ENCODE measurements around the gene TAOK3.
"Not testable (repeated sequence)": the region's sequence is repeated elsewhere in the genome, so short reads cannot be mapped to it uniquely, and the experiment has no call there.

TAOK3 gene

DNA sequence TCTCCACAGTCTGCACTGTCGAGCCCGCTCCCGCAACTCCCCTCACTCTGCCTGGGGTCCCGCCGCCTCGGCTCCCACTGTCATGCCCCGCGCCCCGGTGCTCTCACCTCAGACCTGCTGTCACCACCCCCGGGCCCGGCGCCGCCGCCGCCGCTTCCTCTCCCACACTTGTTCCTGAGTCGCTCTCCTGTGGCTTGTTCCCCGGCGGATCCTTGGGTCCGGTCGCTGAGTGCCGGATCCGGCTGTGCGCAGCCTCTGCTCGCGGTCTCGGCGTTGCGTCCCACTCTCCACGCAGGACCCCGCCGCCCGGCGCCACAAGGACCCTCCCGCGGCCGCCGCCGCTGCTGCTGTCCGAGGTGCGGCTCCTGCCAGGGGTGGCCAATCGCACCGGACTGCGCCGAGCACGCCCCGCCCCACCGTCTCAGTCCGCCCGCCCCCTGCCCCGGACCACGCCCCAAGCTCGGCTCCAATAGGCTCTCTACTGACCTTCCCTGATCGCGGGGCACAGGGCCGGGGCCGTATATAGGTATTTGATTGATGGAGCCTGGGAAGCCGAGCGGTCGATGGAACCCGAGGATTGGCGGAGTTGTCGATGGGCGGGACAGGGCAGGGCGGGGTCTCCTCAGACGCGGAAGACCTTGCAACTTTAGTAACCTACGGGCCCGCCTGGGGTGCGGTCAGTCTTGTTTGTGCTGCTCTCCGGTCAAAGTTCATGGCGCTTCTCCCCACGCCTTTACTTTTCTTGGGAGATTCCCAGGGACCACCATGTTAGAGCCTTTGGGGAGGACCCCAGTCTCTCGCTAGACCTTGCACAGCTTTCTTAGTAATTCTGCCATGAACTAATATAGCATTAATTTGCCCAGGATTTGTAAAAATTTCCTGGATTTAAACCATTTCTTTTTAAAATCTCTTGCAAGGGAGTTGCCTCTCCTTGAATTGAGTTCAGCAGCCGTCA is at the start of gene TAOK3:
TAOK3 (minus strand) TSS at position 367 of the 955 bp plus-strand sequence. CDS start 117,340 bp downstream, outside the sequence.
- peak; percentile 98 for DNase-seq

DNA sequence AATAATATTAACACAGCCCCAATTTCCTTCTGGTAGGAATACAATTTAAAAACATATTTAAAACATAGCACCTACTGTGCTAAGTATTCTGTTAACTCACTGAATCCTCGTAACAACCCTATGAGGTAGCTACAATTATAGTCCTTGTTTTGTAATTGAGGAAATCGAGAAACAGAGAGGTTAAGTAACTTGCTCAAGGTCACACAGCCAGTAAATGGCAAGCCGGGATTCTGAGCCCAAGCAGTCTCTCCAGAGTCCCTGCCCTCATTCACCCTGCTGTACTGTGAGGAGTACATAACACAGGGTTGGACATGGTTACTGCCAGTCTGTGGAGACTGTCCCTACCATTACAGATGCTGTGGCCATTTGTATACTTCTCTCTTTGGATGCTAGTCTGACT is 48.0 kb upstream of the TAOK3 start:
- no peak for DNase-seq

DNA sequence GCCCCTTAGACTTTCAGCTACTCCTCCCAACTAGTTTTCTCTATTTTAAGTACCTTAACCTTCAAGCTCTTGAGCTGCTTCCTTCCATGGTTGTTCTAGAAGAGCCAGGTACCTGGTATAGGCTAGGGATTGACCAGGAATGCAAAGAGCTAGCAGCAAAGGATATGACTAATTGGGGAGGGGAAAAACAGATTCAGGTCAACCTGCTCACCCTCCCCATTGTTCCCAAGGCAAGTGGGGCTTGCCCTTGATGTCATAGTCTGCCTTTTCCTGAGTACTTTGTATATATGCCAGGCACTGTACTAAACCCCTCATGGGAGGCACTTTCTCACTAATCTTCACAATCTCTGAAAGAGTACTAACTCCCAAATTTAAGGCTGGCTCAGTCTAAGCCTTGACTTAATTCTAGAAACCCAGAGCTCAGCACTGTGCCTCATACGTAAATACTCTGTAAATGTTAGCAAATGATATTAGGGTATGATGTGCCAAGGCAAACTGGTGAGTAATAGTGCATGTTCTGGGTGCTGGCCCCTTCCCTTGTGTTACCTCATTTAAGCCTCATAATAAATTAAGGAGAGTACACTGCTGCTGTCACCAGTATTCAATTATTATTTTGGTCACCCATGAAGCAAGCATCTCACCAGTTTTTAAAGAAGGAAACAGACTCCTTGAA is 45.8 kb upstream of the TAOK3 start:
- DNase-seq: no peak

DNA sequence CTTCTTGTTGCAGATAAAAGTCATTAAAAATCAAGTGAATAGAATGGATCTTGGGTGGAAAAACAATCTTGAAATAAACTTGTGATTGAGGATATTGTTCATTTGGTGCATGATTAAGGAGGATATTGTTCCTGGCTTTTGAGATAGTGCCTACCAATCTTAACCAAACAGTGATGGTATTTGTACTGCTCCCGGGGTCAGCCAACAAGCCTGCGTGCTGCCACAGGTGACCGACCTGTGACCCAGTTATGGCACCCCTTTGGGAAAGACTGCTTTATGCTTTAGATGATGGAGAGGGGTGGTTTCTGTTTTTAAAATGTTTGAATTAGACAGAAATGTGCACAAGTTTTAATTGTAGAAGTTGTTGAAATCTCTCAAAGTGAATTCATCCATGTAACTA is 45.2 kb upstream of the TAOK3 start:
- no peak for DNase-seq

DNA sequence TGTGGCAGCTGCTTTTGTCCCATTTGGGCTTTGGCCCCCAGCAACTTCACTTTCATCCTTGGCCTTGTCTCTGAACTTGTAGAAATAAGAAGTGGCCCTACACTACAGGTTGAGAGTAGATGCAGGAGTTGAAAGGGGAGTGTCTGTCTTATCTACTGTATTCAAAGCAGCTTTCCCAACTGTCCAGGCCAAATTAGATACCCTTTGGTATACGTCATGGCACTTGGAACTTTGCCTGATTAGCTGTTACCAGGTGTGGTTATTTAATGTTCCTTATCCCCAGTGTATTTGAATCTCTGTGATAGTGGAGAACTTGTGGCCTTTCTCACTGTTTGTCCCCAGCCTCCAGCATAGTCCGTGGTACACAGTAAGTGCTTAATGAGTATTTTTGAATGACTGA is 37.1 kb upstream of the TAOK3 start:
- DNase-seq: no peak

DNA sequence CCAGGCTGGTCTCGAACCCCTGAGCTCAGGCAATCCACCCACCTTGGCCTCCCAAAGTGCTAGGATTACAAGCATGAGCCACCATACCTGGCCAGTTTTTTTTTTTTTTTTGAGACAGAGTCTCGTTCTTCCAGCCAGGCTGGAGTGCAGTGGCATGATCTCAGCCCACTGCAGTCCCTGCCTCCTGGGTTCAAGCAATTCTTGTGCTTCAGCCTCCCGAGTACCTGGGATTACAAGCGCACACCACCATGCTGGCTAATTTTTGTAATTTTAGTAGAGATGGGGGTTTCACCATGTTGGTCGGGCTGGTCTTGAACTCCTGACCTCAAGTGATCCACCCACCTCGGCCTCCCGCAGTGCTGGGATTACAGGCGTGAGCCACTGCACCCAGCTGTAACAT is 35.5 kb upstream of the TAOK3 start:
- DNase-seq: not testable (repeated sequence)

DNA sequence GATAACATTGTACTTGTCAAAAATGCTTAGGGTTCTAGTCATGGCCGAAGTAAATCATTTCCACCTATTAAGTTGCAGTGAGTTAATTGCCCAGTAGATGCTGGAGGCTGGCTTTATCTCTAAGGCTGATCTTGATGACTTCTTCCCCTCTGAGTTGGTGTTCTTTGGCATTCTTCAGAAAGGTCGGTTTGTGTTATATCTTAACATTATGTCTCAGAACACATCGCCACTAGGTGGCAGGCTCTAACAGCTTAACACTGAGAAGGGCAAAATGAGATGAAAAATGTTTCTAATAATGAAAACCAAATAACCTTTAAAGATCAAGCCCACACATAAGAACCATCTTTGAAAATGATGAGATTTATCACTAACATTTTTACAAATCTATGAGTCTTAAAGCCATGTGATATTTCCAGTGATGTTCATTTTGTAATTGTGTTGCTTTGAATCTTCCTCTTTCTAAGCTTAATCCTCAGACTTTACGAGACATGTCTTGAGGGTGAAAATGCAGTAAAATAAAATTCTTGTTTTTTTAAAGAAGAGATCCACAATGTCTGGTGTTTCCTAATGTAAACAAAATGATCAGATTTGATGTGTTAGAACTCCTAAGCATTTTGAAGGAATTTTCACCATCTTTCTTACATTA is 32.3 kb upstream of the TAOK3 start:
- DNase-seq: peak; percentile 23

DNA sequence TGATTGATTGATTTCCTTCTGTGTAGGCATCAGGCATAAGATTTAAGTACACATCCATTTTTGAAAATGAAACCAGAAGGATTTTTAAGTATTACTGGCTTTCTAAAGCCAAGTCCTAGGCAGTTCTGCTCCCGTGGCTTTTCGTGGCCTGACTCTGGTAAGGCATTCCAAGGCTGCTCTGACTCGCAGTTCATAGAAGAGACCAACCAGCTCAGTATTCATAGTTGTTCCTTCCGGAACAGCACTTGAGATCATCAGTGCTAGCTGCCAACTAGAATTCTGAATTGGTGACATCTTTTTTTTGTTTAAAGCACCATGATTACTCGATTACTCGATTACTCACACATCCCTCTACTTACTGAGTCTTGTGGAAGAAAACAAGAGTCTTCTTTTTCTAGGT is 29.5 kb upstream of the TAOK3 start:
- DNase-seq: no peak

DNA sequence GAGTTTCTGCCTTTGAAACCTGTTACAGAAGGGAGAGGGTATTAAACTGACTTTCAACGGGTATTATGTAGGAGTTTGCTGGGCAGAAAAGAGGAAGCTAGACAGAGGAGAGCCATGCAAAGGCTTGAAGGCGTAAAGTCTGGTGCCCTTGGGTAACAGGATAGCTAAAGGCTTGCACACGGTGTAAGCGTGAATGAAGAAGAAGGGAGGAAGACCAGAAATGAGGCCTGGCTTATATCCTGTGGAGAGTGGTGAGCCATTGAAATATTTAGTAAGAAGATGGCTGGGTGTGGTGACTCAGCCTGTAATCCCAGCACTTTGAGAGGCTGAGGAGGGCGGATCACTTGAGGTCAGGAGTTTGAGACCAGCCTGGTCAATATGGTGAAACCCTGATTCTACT is 26.2 kb upstream of the TAOK3 start:
- DNase-seq: no peak

DNA sequence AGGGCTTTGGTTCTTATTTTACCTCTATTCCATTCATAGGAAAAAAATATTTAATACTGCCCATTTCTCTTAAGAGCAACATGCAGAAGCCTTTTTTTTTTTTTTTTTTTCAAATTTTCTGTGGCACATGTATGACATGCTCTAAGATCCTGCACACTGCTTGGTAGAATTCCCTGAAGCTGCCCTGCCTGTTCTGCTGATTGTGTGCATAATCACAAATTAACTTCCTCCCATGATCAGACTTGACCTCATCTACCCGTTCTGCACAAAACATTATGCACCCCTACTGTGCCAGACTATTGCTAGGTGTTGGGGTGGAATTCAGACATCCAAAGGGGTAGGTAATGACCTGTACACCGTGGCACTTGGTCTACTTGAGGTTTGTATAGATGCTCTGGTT is 25.8 kb upstream of the TAOK3 start:
- DNase-seq: no peak

DNA sequence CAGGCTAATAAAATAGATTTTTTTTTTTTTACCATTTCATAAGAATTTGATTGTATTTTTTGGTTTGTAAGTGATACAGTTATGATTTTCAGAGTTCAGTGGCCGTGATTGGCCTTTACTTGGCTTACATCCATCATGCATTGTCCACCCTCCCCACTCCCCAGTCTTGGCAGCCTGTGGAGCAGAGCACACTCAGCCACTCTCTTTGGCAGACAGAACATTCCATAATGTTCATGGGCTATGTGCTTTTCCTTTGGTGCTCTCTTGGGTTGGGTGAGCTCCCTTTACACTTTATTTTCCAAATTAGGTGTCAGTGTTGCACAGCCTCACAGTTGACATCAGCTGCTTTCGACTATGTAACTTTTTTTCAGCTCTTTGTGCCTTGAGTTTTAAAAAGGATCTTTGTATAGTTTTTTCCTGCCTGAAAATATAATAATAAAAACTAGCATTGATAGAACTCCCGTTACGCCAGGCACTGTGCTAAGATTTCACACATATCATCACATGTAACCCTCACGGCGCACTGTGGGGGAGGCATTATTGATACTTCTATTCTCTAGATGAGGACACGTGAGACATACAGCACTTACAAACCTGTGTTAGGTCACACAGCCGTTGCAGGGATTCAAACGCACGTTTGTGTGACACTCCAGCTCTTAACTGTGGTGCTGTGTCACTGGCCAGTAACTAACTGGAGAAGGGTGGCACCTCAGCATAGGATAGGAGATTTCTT is 25.2 kb upstream of the TAOK3 start:
- no peak for DNase-seq

DNA sequence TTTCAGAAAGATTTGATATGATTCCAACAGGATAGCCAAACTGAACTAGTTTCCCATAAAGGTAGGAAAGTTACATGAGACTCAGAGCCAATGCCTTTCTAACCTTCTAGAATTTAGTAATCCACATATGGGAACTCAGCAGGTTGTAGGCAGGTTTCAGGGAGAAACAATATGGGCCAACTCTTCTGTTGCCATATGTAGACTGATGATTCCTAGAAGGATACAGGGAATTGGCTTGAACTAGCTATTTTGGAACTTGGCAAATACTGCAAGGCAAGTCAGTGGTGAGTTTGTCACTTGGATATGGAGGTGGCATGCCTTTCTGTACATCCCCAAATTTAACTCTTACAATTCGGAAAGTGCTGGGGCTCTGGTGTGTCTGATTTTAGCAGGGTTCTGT is 19.1 kb upstream of the TAOK3 start:
- no peak for DNase-seq

DNA sequence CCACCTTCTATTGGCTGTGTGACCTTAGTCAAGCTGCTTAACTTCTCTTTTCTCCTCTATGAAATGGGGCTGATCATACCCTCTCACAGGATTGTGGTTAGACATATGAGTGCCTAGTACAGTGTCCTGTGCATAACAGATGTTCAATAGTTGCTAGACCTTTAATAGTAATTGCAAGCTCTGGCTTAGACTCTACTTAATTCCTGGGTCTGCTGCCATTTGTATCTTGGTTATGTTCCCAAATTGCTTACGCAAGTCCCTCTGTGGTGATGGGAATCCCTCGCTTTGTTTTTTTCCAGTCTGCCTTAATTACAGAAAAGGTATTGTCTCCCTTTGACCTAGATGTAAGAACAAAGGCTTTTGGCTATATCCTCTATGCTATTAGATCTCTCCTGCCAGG is 18.7 kb upstream of the TAOK3 start:
- no peak for DNase-seq

DNA sequence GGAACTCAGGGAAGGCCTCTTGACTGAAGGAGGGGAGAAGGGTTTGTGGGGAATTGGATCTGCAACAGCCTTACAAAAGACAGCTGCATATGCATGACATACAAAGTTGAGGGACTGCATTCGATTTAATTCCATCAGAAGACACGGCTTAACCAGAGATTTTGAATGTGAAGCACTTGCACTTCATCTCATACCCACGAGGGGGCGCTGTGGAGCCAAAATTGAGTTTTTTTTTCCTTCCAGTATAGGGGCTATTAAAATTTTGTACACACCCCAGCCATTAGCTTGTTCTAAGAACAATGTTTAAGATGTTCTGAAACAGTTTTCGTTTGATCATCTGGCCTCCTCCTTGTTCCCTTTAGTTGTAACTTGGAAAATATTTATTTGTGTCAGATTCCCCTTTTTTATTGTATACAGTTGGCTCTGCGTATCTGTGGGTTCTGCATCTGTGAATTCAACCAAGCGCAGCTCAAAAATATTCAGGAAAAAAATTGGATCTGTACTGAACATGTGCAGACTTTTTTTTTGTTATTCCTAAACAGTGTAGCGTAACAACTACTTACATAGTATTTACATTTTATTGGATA is 5.3 kb upstream of the TAOK3 start:
- peak; percentile 58 for DNase-seq

DNA sequence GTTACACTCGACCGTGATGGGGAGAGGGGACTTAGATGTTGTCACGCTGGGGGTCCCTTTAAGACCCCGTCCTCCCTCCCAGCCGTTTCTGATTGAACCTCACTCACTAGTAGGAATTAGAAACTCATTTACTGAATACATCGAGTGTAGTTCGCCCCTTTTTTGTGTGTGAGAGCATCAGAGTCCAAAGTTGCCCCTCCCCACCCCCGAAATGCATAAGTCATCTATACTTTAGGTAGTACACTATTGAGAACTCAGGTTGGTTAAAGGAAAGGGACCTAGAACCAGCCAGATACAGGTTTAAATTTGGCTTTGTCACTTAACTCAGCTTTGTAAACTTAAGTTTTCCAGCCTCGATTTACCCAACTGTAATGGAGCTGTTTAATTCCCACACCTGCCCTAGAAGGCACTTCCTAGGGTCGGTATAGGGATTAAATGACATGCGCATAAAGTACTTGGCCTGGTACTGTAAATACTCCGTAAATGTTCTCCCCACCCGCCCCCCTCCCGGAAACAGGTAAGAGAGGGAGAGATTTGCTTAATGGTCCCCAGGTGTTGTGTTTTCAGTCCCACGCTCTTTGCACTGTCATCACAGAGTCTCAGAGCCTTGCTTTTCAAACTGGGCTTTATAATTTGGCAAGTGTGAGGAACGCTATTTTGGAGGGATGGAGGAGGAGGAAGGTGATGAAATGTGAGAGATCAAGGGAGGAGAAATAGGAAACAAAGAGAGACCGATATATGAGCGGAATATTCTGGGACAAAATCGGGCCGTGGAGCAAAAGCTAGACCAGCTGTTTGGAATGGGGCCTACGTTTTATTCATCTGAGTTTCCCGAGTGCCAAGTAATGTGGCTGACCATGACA is 4.5 kb upstream of the TAOK3 start:
- no peak for DNase-seq

DNA sequence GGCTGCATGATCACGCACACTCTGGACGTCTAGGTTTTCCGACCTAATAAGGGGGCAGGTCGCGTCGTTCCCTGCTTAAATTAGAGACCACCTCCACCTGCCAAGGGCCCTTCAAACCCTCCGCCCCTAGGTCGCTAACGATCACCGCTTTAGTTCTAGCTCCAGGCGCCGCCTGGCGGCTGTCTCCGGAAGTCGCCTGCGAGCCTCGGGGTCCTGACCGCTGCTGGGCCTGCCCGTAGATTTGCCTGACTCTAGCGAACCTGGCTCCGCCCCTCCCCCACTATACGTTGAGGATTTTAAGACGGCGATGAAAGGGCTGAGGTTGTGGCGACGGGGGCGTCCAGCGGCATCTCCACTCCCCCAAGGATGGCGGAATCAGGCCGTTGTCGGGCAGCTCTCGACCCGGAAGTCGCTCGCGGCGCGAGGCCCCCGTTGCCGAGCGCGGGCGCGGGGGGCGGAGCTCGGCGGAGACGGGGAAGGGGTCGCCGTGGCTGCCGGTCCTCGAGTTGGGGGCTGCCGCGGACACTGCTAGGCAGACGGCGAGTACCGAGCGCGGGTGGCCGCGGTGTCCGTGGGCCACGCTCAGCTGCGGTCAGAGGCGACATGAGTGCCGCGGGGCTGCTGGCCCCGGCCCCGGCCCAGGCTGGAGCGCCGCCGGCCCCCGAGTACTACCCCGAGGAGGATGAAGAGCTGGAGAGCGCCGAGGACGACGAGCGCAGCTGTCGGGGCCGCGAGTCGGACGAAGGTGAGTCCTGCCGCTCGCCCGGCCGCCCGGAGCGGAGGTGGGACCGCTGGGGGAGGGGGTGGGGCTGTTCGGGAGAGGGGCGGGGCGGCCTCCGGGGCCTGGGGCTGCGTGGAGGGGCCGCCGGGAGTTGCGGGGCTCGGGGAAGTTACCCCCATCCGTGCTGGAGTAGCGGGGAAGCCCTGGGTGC is 3.6 kb upstream of the TAOK3 start, which contains the start of gene SUDS3:
SUDS3 (plus strand) TSS at position 467 of the 932 bp plus-strand sequence; CDS start at position 604, 137 bp downstream.
- peak; percentile 87 for DNase-seq

DNA sequence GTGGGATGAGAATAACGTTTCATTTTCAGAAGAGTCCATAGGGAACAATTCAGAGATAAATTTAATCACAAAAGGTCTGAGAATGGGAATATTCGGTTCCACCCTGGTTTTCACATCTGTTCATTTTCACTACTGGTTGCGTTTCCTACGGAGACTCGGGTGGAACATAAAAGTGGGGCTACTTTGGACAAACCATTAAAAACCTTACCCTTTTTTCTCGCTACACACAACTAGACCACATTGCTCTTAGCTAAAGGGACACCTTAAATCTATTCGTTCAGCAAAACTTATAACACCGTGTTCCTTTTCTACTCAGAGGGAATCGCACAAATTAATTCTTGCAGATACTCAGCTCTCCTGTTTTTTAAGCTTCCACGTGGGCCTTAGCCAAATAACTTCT is 2.6 kb upstream of the TAOK3 start:
- no peak for DNase-seq

DNA sequence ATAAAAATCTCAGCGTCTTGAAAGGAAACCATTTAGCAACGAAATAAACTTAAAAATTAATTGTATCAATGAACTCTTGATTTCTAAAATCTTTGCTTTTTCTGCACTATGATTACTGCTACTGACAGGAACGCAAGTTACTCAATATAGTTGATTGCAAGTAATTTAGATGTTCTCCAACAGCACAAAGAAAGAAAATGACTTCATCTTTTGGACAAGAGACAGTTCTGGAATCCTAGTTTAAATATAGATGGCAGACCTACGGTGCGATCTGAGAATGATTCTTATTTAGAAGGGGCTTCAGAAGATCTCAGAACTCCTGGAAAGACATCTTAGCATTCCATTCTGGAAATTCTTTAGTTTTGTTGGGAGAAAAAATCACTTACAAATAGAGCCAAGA is 2.2 kb upstream of the TAOK3 start:
- DNase-seq: no peak

DNA sequence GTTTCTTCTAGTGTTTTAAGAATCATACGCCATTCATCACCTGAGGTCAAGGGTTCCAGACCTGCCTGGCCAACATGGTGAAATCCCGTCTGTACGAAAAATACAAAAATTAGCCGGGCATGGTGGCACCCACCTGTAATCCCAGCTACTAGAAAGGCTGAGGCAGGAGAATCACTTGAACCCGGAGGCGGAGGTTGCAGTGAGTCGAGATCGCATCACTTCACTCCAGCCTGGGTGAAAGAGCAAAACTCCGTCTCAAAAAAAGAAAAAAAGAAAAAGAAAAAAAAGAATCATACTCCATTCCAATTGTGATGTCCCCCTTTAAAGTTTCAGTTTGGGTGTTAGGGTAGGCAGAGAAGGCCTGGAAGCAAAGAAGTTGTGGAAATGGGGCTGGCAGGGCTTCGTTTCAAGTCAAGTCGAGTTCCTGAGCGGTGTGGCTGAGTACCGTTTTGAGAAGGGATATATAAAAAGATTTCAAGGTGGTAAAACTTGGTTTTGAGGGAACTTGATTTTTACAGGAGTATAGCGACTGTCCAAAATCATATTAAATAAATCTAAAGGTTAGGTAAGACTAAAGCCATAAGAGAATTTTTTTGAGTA is 1.5 kb upstream of the TAOK3 start:
- no peak for DNase-seq

DNA sequence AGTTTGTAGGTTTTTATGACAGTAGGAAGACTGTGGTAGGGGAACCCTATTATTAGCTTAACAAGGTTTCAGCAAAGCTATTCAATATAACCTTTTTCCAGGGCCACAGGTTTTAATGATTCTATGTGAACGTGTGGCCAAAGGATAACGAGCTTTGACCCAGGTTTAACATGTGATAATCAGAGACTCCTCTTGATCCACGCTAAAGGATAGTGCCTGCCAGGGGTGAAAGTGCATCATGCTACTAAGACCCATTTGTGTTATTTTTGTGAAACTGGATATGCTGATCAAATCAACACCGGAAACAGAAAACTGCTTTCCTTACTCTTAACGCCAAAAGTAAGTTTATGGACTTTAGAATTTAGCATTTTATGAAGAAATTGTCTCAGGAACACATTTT is 909 bp upstream of the TAOK3 start:
- no peak for DNase-seq

All from NCI-H2107 (cell line).